HG03457 (cell line): ENCODE measurements around the gene TMED1.
"Not testable (repeated sequence)": the region's sequence is repeated elsewhere in the genome, so short reads cannot be mapped to it uniquely, and the experiment has no call there.

Experiments
- ATAC-seq: cut with Tn5 transposase; IDR thresholded peaks from one replicate; pipeline ENCODE4 v1.9.1; 2021; ENCODE audit warnings: moderate number of reproducible peaks; ENCODE audit not compliant: unreplicated experiment

Gene TMED1

GRCh38 chr19:10835754-10836478 is at the start of gene TMED1:
TMED1 (minus strand) TSS chr19:10836212; CDS start chr19:10836191, 21 bp downstream.
- ATAC-seq, result peak; percentile 70

- no peak for ATAC-seq
These were observed 49.5 kb upstream of the TMED1 start for GRCh38 chr19:10885201-10886169.

- ATAC-seq, result no peak
These were observed 48.3 kb upstream of the TMED1 start for GRCh38 chr19:10884274-10884673.

- no peak for ATAC-seq
These were observed 46.1 kb upstream of the TMED1 start for GRCh38 chr19:10882108-10882457.

GRCh38 chr19:10881403-10882107 is 45.5 kb upstream of the TMED1 start:
- ATAC-seq, result no peak

- ATAC-seq, result no peak
These were observed 42.2 kb upstream of the TMED1 start for GRCh38 chr19:10878253-10878652.

- not testable (repeated sequence) for ATAC-seq
These were observed 41.6 kb upstream of the TMED1 start for GRCh38 chr19:10877608-10878007.

GRCh38 chr19:10876459-10877240 is 40.6 kb upstream of the TMED1 start:
- no peak for ATAC-seq

GRCh38 chr19:10874024-10874423 is 38.0 kb upstream of the TMED1 start:
- no peak for ATAC-seq

GRCh38 chr19:10872546-10873107 is 36.6 kb upstream of the TMED1 start:
- ATAC-seq, result no peak

- peak; percentile 6 for ATAC-seq
These were observed 35.9 kb upstream of the TMED1 start for GRCh38 chr19:10871711-10872545.

- ATAC-seq, result peak; percentile 54
These were observed 35.1 kb upstream of the TMED1 start, which contains the start of gene CARM1 for GRCh38 chr19:10870955-10871603. CARM1 (plus strand) TSS chr19:10871553; CDS start chr19:10871703, 150 bp downstream.

GRCh38 chr19:10870501-10870954 is 34.5 kb upstream of the TMED1 start:
- no peak for ATAC-seq

- ATAC-seq, result not testable (repeated sequence)
These were observed 33.9 kb upstream of the TMED1 start for GRCh38 chr19:10869872-10870311.

GRCh38 chr19:10868872-10869547 is 33.0 kb upstream of the TMED1 start:
- no peak for ATAC-seq

GRCh38 chr19:10866495-10866894 is 30.5 kb upstream of the TMED1 start:
- ATAC-seq, result no peak

- no peak for ATAC-seq
These were observed 28.5 kb upstream of the TMED1 start for GRCh38 chr19:10864538-10864899.

- ATAC-seq, result no peak
These were observed 27.2 kb upstream of the TMED1 start for GRCh38 chr19:10863107-10863717.
